ENCODE data around the gene MXRA7.

The MXRA7 gene

GRCh38 chr17:76674600-76674999, 36.2 kb downstream of the MXRA7 start:
- DNase-seq: no peak

- DNase-seq: no peak
Observed at GRCh38 chr17:76673729-76674128, 37.0 kb downstream of the MXRA7 start.

GRCh38 chr17:76672892-76673291, 37.9 kb downstream of the MXRA7 start:
- no peak for DNase-seq

- DNase-seq: no peak
Observed at GRCh38 chr17:76672270-76672851, 38.4 kb downstream of the MXRA7 start.

- no peak for DNase-seq
Observed at GRCh38 chr17:76671912-76672262, 38.9 kb downstream of the MXRA7 start.

GRCh38 chr17:76671123-76671911, 39.4 kb downstream of the MXRA7 start:
- peak; percentile 96 to 99 for DNase-seq

- no peak for DNase-seq
Observed at GRCh38 chr17:76670718-76671122, 40.0 kb downstream of the MXRA7 start.

- no peak for DNase-seq
Observed at GRCh38 chr17:76670020-76670717, 40.6 kb downstream of the MXRA7 start.

GRCh38 chr17:76667786-76668453, 42.8 kb downstream of the MXRA7 start:
- DNase-seq: no peak

GRCh38 chr17:76667491-76667755, 43.3 kb downstream of the MXRA7 start:
- no peak for DNase-seq

- no peak for DNase-seq
Observed at GRCh38 chr17:76660656-76661042, 50.1 kb downstream of the MXRA7 start.

- DNase-seq: peak in 1 of 2 experiments; percentile 5
Observed at GRCh38 chr17:76659928-76660655, 50.7 kb downstream of the MXRA7 start.

GRCh38 chr17:76658242-76658662, 52.5 kb downstream of the MXRA7 start:
- no peak for DNase-seq

- DNase-seq: no peak
Observed at GRCh38 chr17:76657505-76658241, 53.1 kb downstream of the MXRA7 start.

GRCh38 chr17:76654408-76654807, 56.4 kb downstream of the MXRA7 start:
- DNase-seq: no peak

- DNase-seq: no peak
Observed at GRCh38 chr17:76650504-76650903, 60.3 kb downstream of the MXRA7 start.

GRCh38 chr17:76646712-76647111, 64.1 kb downstream of the MXRA7 start:
- no peak for DNase-seq

GRCh38 chr17:76645481-76645880, 65.3 kb downstream of the MXRA7 start:
- DNase-seq: no peak

GRCh38 chr17:76644995-76645394, 65.8 kb downstream of the MXRA7 start:
- DNase-seq: no peak

GRCh38 chr17:76643553-76644148, 67.1 kb downstream of the MXRA7 start, which contains the start of gene ST6GALNAC1:
Gene ST6GALNAC1 (minus strand): TSS chr17:76643757. CDS start chr17:76643638, 119 bp downstream.
- DNase-seq: peak; percentile 3 to 9

- DNase-seq: no peak
Observed at GRCh38 chr17:76642994-76643393, 67.8 kb downstream of the MXRA7 start.
